Testis (tissue), 2 donors: Measurements from ENCODE around the gene PAIP1.

Source experiments
- CTCF ChIP-seq, 3 experiments: fragments of 450-650 bp in 2 of 3; fragments of 200-600 bp in 1 of 3; sonication (generic) in 1 of 3; IDR thresholded peaks; one replicate each; pipeline ENCODE4 v1.5.1; 2016 to 2019; ENCODE audit warnings: antibody characterized with exemption in 3 of 3, mild to moderate bottlenecking in 2 of 3, moderate library complexity in 1 of 3
- POLR2A ChIP-seq: fragments of 450-650 bp; IDR thresholded peaks from one replicate; pipeline ENCODE4 v1.6.1; 2017; ENCODE audit warnings: antibody characterized with exemption, mild to moderate bottlenecking, moderate library complexity

- TF ChIP-seq CTCF (IDR thresholded peaks at IDR 0.05) (no peak), POLR2A (no peak)
Measured at GRCh38 chr5:43515678-43516048, 41.2 kb downstream of the PAIP1 start.
